OCI-LY3 (cell line): ENCODE measurements around the gene USP3.
"Not testable (repeated sequence)": the region's sequence is repeated elsewhere in the genome, so short reads cannot be mapped to it uniquely, and the experiment has no call there.

ENCODE experiments used
- H2AFZ ChIP-seq: fragments of 200-600, 300-600 bp; shearing (Covaris generic); 2 replicates; pipeline ENCODE4 v1.6.0; 2014; ENCODE audit warnings: antibody characterized with exemption, low read depth, low read length
- H3K27ac ChIP-seq: fragments of 200-600, 300-600 bp; sonication (generic); 2 replicates; pipeline ENCODE4 v1.5.1; 2014; ENCODE audit warnings: mild to moderate bottlenecking, low read length, moderate library complexity, mixed read lengths
- H3K27me3 ChIP-seq: fragments of 200-600, 300-600 bp; sonication (generic); 2 replicates; pipeline ENCODE4 v1.6.1; 2014; ENCODE audit warnings: low read depth, low read length, mixed read lengths
- H3K36me3 ChIP-seq: fragments of 200-600, 300-600 bp; sonication (generic); replicated peaks from 2 replicates; pipeline ENCODE3; 2014; ENCODE audit warnings: low read depth, low read length, mixed read lengths
- H3K4me1 ChIP-seq: fragments of 300-600, 200-600 bp; sonication (generic); 2 replicates; pipeline ENCODE4 v1.6.1; 2014; ENCODE audit warnings: low read length, mixed read lengths
- H3K4me2 ChIP-seq: fragments of 200-600, 300-600 bp; sonication (generic); 2 replicates; pipeline ENCODE4 v1.6.1; 2014; ENCODE audit warnings: low read length, mixed read lengths
- H3K4me3 ChIP-seq: fragments of 300-600, 200-600 bp; sonication (generic); 2 replicates; pipeline ENCODE4 v1.5.1; 2014; ENCODE audit warnings: antibody characterized with exemption, mild to moderate bottlenecking, low read length, moderate library complexity
- H3K79me2 ChIP-seq: fragments of 300-600, 200-600 bp; shearing (Covaris generic); 2 replicates; pipeline ENCODE4 v1.6.1; 2014; ENCODE audit warnings: mild to moderate bottlenecking, low read length, mixed read lengths
- H3K9ac ChIP-seq: fragments of 300-600, 200-600 bp; shearing (Covaris generic); 2 replicates; pipeline ENCODE4 v1.6.0; 2014; ENCODE audit warnings: mild to moderate bottlenecking, low read length, moderate library complexity
- H3K9me3 ChIP-seq: fragments of 200-600, 300-600 bp; shearing (Covaris generic); 2 replicates; pipeline ENCODE4 v1.6.1; 2014; ENCODE audit warnings: low read length, mixed read lengths; ENCODE audit not compliant: insufficient read depth
- H4K20me1 ChIP-seq: fragments of 200-600, 300-600 bp; sonication (generic); 2 replicates; pipeline ENCODE4 v1.6.1; 2016; ENCODE audit warnings: low read length, mixed read lengths; ENCODE audit not compliant: insufficient read depth
- CTCF ChIP-seq: fragments of 200-600, 300-600 bp; sonication (generic); IDR thresholded peaks from 2 replicates; pipeline ENCODE4 v1.5.1; 2014; ENCODE audit warnings: antibody characterized with exemption, low read length, low read depth
- EZH2phosphoT487 ChIP-seq: fragments of 200-600 bp; shearing (Covaris generic); IDR thresholded peaks from 2 replicates; pipeline ENCODE4 v1.6.1; 2018; ENCODE audit warnings: antibody characterized with exemption, mixed run types, low read depth

Gene USP3

GRCh38 chr15:63531586-63531985, 27.2 kb downstream of the USP3 start:
- peaks cover 97% of the 10 kb centered on the region for H3K79me2 ChIP-seq
- H4K20me1 ChIP-seq: peaks cover 91% of the 10 kb centered on the region
- H3K36me3 ChIP-seq: peaks cover 3% of the 10 kb centered on the region
- H3K4me1 ChIP-seq: peaks cover 56% of the 10 kb centered on the region
- H3K4me2 ChIP-seq: peak overlapping the region; percentile 63
- H3K9me3 ChIP-seq: no peaks in the 10 kb centered on the region
- peak overlapping the region; percentile 43 for H3K4me3 ChIP-seq
- H3K27me3 ChIP-seq: no peaks in the 10 kb centered on the region
- peak overlapping the region; percentile 63 for H3K27ac ChIP-seq
- H3K9ac ChIP-seq: no peak overlapping the region
- H2AFZ ChIP-seq: no peak overlapping the region
- peak; percentile 37 for TF ChIP-seq CTCF
- no peak for TF ChIP-seq EZH2phosphoT487

GRCh38 chr15:63532307-63532744, 27.9 kb downstream of the USP3 start:
- no peak overlapping the region for H3K4me3 ChIP-seq
- no peak overlapping the region for H3K27ac ChIP-seq
- H3K9me3 ChIP-seq: no peaks in the 10 kb centered on the region
- peaks cover 56% of the 10 kb centered on the region for H3K4me1 ChIP-seq
- no peak overlapping the region for H3K9ac ChIP-seq
- H2AFZ ChIP-seq: no peak overlapping the region
- peaks cover 93% of the 10 kb centered on the region for H3K79me2 ChIP-seq
- peaks cover 83% of the 10 kb centered on the region for H4K20me1 ChIP-seq
- no peaks in the 10 kb centered on the region for H3K27me3 ChIP-seq
- TF ChIP-seq EZH2phosphoT487 (no peak), CTCF (no peak)
- H3K36me3 ChIP-seq: peaks cover 6% of the 10 kb centered on the region
- no peak overlapping the region for H3K4me2 ChIP-seq

- H3K27me3 ChIP-seq, H2AFZ ChIP-seq, H3K9ac ChIP-seq, H3K4me3 ChIP-seq, H3K27ac ChIP-seq, H3K4me2 ChIP-seq, H3K9me3 ChIP-seq: not testable (repeated sequence)
- Histone ChIP-seq H3K79me2 (peaks cover 70% of the 10 kb centered on the region), H3K4me1 (peaks cover 46% of the 10 kb centered on the region), H4K20me1 (peaks cover 69% of the 10 kb centered on the region), H3K36me3 (peaks cover 13% of the 10 kb centered on the region)
Observed at GRCh38 chr15:63534888-63535287, 30.5 kb downstream of the USP3 start.

- peaks cover 19% of the 10 kb centered on the region for H3K36me3 ChIP-seq
- H2AFZ ChIP-seq: no peak overlapping the region
- H3K4me1 ChIP-seq: peaks cover 38% of the 10 kb centered on the region
- TF ChIP-seq EZH2phosphoT487 (no peak), CTCF (no peak)
- H3K4me2 ChIP-seq: no peak overlapping the region
- H3K27ac ChIP-seq: no peak overlapping the region
- H3K9ac ChIP-seq: no peak overlapping the region
- no peaks in the 10 kb centered on the region for H3K9me3 ChIP-seq
- no peaks in the 10 kb centered on the region for H3K27me3 ChIP-seq
- H3K79me2 ChIP-seq: peaks cover 67% of the 10 kb centered on the region
- peaks cover 67% of the 10 kb centered on the region for H4K20me1 ChIP-seq
- H3K4me3 ChIP-seq: no peak overlapping the region
Observed at GRCh38 chr15:63535689-63536088, 31.3 kb downstream of the USP3 start.

- Histone ChIP-seq H3K9ac (no peak overlapping the region), H3K27me3 (no peaks in the 10 kb centered on the region), H3K79me2 (peaks cover 47% of the 10 kb centered on the region), H3K9me3 (no peaks in the 10 kb centered on the region), H4K20me1 (peaks cover 45% of the 10 kb centered on the region), H3K4me1 (peaks cover 29% of the 10 kb centered on the region), H3K27ac (no peak overlapping the region), H3K4me3 (no peak overlapping the region), H2AFZ (no peak overlapping the region), H3K4me2 (no peak overlapping the region), H3K36me3 (peaks cover 24% of the 10 kb centered on the region)
- no peak for TF ChIP-seq EZH2phosphoT487
- no peak for TF ChIP-seq CTCF
Observed at GRCh38 chr15:63538876-63539275, 34.5 kb downstream of the USP3 start.
